ENCODE measurements around the gene UGT1A9.
"Not testable (repeated sequence)": the region's sequence is repeated elsewhere in the genome, so short reads cannot be mapped to it uniquely, and the experiment has no call there.

Gene UGT1A9

DNA sequence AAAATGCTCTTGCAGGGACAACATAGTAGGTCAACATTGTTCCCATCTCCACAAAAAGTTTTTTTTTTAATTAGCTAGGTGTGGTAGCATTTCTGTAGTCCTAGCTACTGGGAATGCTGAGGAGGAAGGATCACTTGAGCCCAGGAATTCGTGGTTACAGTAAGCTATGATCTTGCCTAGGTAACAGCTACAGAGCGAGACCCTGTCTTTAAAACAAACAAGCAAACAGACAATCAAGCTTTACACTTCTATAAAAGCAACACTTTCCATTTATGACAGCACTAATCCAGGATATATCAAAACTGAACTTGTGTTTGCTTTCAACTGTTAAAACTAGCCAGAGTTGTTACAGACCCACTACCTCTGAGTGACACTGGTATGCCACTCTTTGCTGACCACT lies 69.2 kb downstream of the UGT1A9 start:
- H2BK12ac ChIP-seq (ENCODE audit: low read length), result no peak overlapping the region
- no peak overlapping the region for H3K4me3 ChIP-seq (ENCODE audit: low read depth, low read length)
- H2BK120ac ChIP-seq (ENCODE audit: insufficient read depth, low read length, poor library complexity), result no peak overlapping the region
- H4K12ac ChIP-seq (ENCODE audit: low read depth, low read length), result no peak overlapping the region
- H3K4ac ChIP-seq (ENCODE audit: low read depth, low read length), result no peak overlapping the region
- no peak overlapping the region for H2AFZ ChIP-seq (ENCODE audit: insufficient read depth, low read length, poor library complexity)
- no peak overlapping the region for H4K91ac ChIP-seq (ENCODE audit: low read depth, low read length)
- H3K23ac ChIP-seq (ENCODE audit: low read length), result no peak overlapping the region
- no peak overlapping the region for H3K18ac ChIP-seq (ENCODE audit: low read length)
- no peak overlapping the region for H2BK5ac ChIP-seq (ENCODE audit: low read depth, low read length, poor library complexity)
- no peaks in the 10 kb centered on the region for H3K79me1 ChIP-seq (ENCODE audit: low read length)
- no peak overlapping the region for H2AK5ac ChIP-seq (ENCODE audit: low read length)
- no peaks in the 10 kb centered on the region for H3K79me2 ChIP-seq (ENCODE audit: control insufficient read depth, insufficient read depth, low read length, poor library complexity)
- H3K27me3 ChIP-seq (ENCODE audit: insufficient read depth, low read length), result no peaks in the 10 kb centered on the region
- WGBS (ENCODE audit: extremely low coverage, insufficient coverage, insufficient read length), result no CpG with 5 or more reads among the region's 2 CpGs
- H3K14ac ChIP-seq (ENCODE audit: low read length), result no peak overlapping the region
- no peak overlapping the region for H3K4me2 ChIP-seq (ENCODE audit: low read length)
- H3K4me1 ChIP-seq (ENCODE audit: control insufficient read depth in 1 of 2, insufficient read depth in 2 of 2, low read length in 2 of 2), result no peaks in the 10 kb centered on the region
- no peak overlapping the region for H4K8ac ChIP-seq (ENCODE audit: low read depth, low read length)
- H3K27ac ChIP-seq (ENCODE audit: low read depth, low read length), result no peak overlapping the region
- H3K9ac ChIP-seq (ENCODE audit: low read length), result no peak overlapping the region
- H3K36me3 ChIP-seq (ENCODE audit: control insufficient read depth in 1 of 2, insufficient read depth in 2 of 2, low read length in 2 of 2), result no peaks in the 10 kb centered on the region
- peaks cover 13% of the 10 kb centered on the region for H3K9me3 ChIP-seq (ENCODE audit: insufficient read depth, low read depth, low read length)
- DNase-seq, result no peak

DNA sequence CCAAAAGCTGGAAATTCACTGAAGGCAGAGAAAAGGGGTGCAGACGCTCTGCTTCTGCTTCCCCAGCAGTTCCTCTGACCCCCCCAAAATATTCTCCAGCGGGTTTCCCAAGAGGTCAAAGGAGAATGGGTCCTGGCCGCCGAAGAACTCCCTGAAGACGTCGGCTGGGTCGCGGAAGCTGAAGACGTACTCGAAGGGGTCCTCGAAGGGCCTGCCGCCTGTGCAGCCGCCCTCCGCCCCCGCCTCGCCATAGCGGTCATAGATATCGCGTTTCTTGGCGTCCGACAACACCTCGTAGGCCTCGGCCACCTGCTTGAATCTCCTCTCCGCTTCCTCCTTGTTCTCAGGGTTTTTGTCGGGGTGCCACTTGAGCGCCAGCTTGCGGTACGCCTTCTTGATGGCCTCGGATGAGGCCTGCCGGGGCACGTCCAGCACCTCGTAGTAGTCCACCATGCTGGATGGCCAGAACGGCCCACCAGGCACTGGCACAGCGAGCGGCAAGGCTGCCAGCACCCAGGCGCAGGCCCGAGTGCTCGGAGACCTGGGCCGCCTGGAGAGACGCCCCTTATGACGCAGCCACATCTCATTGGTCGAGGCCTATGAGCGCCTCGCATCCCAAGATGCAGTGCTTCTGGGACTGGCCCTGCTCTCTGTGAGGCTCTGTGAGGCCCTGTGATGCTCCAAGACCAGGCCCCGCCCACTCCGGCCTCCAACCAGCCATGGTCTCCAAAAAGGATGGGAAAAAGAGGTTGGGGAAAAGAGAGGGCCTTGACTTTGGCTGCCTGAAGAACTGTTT lies 72.0 kb downstream of the UGT1A9 start:
- H3K4ac ChIP-seq (ENCODE audit: low read depth, low read length), result no peak overlapping the region
- no peak overlapping the region for H3K9ac ChIP-seq (ENCODE audit: low read length)
- no CpG with 5 or more reads among the region's 46 CpGs for WGBS (ENCODE audit: extremely low coverage, insufficient coverage, insufficient read length)
- no peaks in the 10 kb centered on the region for H3K4me1 ChIP-seq (ENCODE audit: control insufficient read depth in 1 of 2, insufficient read depth in 2 of 2, low read length in 2 of 2)
- no peaks in the 10 kb centered on the region for H3K79me1 ChIP-seq (ENCODE audit: low read length)
- no peak overlapping the region for H3K4me3 ChIP-seq (ENCODE audit: low read depth, low read length)
- no peak overlapping the region for H3K4me2 ChIP-seq (ENCODE audit: low read length)
- no peaks in the 10 kb centered on the region for H3K27me3 ChIP-seq (ENCODE audit: insufficient read depth, low read length)
- no peaks in the 10 kb centered on the region for H3K79me2 ChIP-seq (ENCODE audit: control insufficient read depth, insufficient read depth, low read length, poor library complexity)
- H2AK5ac ChIP-seq (ENCODE audit: low read length), result no peak overlapping the region
- H3K9me3 ChIP-seq (ENCODE audit: insufficient read depth, low read depth, low read length), result peaks cover 9% of the 10 kb centered on the region
- no peak overlapping the region for H2BK12ac ChIP-seq (ENCODE audit: low read length)
- no peak overlapping the region for H3K14ac ChIP-seq (ENCODE audit: low read length)
- H2BK120ac ChIP-seq (ENCODE audit: insufficient read depth, low read length, poor library complexity), result no peak overlapping the region
- no peak overlapping the region for H4K8ac ChIP-seq (ENCODE audit: low read depth, low read length)
- H3K23ac ChIP-seq (ENCODE audit: low read length), result no peak overlapping the region
- no peak overlapping the region for H2BK5ac ChIP-seq (ENCODE audit: low read depth, low read length, poor library complexity)
- no peak overlapping the region for H4K12ac ChIP-seq (ENCODE audit: low read depth, low read length)
- DNase-seq, result no peak
- H3K36me3 ChIP-seq (ENCODE audit: control insufficient read depth in 1 of 2, insufficient read depth in 2 of 2, low read length in 2 of 2), result no peaks in the 10 kb centered on the region
- no peak overlapping the region for H3K18ac ChIP-seq (ENCODE audit: low read length)
- H4K91ac ChIP-seq (ENCODE audit: low read depth, low read length), result no peak overlapping the region
- H2AFZ ChIP-seq (ENCODE audit: insufficient read depth, low read length, poor library complexity), result no peak overlapping the region
- H3K27ac ChIP-seq (ENCODE audit: low read depth, low read length), result no peak overlapping the region

- H3K27me3 ChIP-seq (ENCODE audit: insufficient read depth, low read length), result no peaks in the 10 kb centered on the region
- no peaks in the 10 kb centered on the region for H3K79me1 ChIP-seq (ENCODE audit: low read length)
- DNase-seq, result no peak
- H3K4ac ChIP-seq (ENCODE audit: low read depth, low read length), result no peak overlapping the region
- no peak overlapping the region for H2BK12ac ChIP-seq (ENCODE audit: low read length)
- no peak overlapping the region for H4K8ac ChIP-seq (ENCODE audit: low read depth, low read length)
- H3K79me2 ChIP-seq (ENCODE audit: control insufficient read depth, insufficient read depth, low read length, poor library complexity), result no peaks in the 10 kb centered on the region
- H2BK120ac ChIP-seq (ENCODE audit: insufficient read depth, low read length, poor library complexity), result no peak overlapping the region
- no peak overlapping the region for H3K4me2 ChIP-seq (ENCODE audit: low read length)
- H3K9ac ChIP-seq (ENCODE audit: low read length), result no peak overlapping the region
- H2AK5ac ChIP-seq (ENCODE audit: low read length), result no peak overlapping the region
- no CpG with 5 or more reads among the region's 5 CpGs for WGBS (ENCODE audit: extremely low coverage, insufficient coverage, insufficient read length)
- H4K91ac ChIP-seq (ENCODE audit: low read depth, low read length), result no peak overlapping the region
- no peaks in the 10 kb centered on the region for H3K4me1 ChIP-seq (ENCODE audit: control insufficient read depth in 1 of 2, insufficient read depth in 2 of 2, low read length in 2 of 2)
- no peak overlapping the region for H3K4me3 ChIP-seq (ENCODE audit: low read depth, low read length)
- H3K27ac ChIP-seq (ENCODE audit: low read depth, low read length), result no peak overlapping the region
- peaks cover 10% of the 10 kb centered on the region for H3K9me3 ChIP-seq (ENCODE audit: insufficient read depth, low read depth, low read length)
- H3K36me3 ChIP-seq (ENCODE audit: control insufficient read depth in 1 of 2, insufficient read depth in 2 of 2, low read length in 2 of 2), result no peaks in the 10 kb centered on the region
- no peak overlapping the region for H2AFZ ChIP-seq (ENCODE audit: insufficient read depth, low read length, poor library complexity)
- H3K18ac ChIP-seq (ENCODE audit: low read length), result no peak overlapping the region
- H3K14ac ChIP-seq (ENCODE audit: low read length), result no peak overlapping the region
- H2BK5ac ChIP-seq (ENCODE audit: low read depth, low read length, poor library complexity), result no peak overlapping the region
- H4K12ac ChIP-seq (ENCODE audit: low read depth, low read length), result no peak overlapping the region
- no peak overlapping the region for H3K23ac ChIP-seq (ENCODE audit: low read length)
These were observed 73.5 kb downstream of the UGT1A9 start for GRCh38 chr2:233745073-233745755.

GRCh38 chr2:233745838-233746237 lies 74.1 kb downstream of the UGT1A9 start:
- H3K79me2 ChIP-seq (ENCODE audit: control insufficient read depth, insufficient read depth, low read length, poor library complexity); DNase-seq; H4K8ac ChIP-seq (ENCODE audit: low read depth, low read length); H2BK5ac ChIP-seq (ENCODE audit: low read depth, low read length, poor library complexity); H3K4ac ChIP-seq (ENCODE audit: low read depth, low read length); H2AFZ ChIP-seq (ENCODE audit: insufficient read depth, low read length, poor library complexity); H2AK5ac ChIP-seq (ENCODE audit: low read length); H3K23ac ChIP-seq (ENCODE audit: low read length); H2BK12ac ChIP-seq (ENCODE audit: low read length); H3K14ac ChIP-seq (ENCODE audit: low read length); H3K27me3 ChIP-seq (ENCODE audit: insufficient read depth, low read length); H3K4me1 ChIP-seq (ENCODE audit: control insufficient read depth in 1 of 2, insufficient read depth in 2 of 2, low read length in 2 of 2); H3K36me3 ChIP-seq (ENCODE audit: control insufficient read depth in 1 of 2, insufficient read depth in 2 of 2, low read length in 2 of 2); H3K79me1 ChIP-seq (ENCODE audit: low read length); H3K4me3 ChIP-seq (ENCODE audit: low read depth, low read length); H4K91ac ChIP-seq (ENCODE audit: low read depth, low read length); H3K4me2 ChIP-seq (ENCODE audit: low read length); H3K27ac ChIP-seq (ENCODE audit: low read depth, low read length); H3K9ac ChIP-seq (ENCODE audit: low read length); H4K12ac ChIP-seq (ENCODE audit: low read depth, low read length); H3K18ac ChIP-seq (ENCODE audit: low read length); H2BK120ac ChIP-seq (ENCODE audit: insufficient read depth, low read length, poor library complexity): not testable (repeated sequence)
- WGBS (ENCODE audit: extremely low coverage, insufficient coverage, insufficient read length), result no CpG with 5 or more reads among the region's 2 CpGs
- peaks cover 14% of the 10 kb centered on the region for H3K9me3 ChIP-seq (ENCODE audit: insufficient read depth, low read depth, low read length)
